ENCODE results near the gene SRSF3. TPM values are rescaled to one million over a fixed set of nuclear protein-coding genes. Genes with fewer than 3 reads are reported as not detected.

Gene SRSF3
- polyA plus RNA-seq, 1 donor from 2014 or later = 393 TPM

GRCh38 chr6:36643977-36644376 lies 49.8 kb downstream of the SRSF3 start:
- H3K9me2 ChIP-seq (ENCODE audit: insufficient read depth, low read length) = no peaks in the 10 kb centered on the region
- no peaks in the 10 kb centered on the region for H3K79me2 ChIP-seq (replicated peaks; ENCODE audit: insufficient read depth, low read length)
- H3K27ac ChIP-seq (ENCODE audit: low read length) = no peak overlapping the region
- TF ChIP-seq TAF1 (IDR thresholded peaks at IDR 0.05; ENCODE audit: low read depth) (no peak), MXI1 (conservative IDR thresholded peaks at IDR 0.05; ENCODE audit: poor library complexity, severe bottlenecking) (no peak), REST (IDR thresholded peaks at IDR 0.05; ENCODE audit: borderline replicate concordance) (no peak), POLR2AphosphoS5 (IDR thresholded peaks at IDR 0.05) (no peak), EP300 (conservative IDR thresholded peaks at IDR 0.05; ENCODE audit: poor library complexity, severe bottlenecking) (no peak), EZH2 (IDR thresholded peaks at IDR 0.05; ENCODE audit: borderline replicate concordance, insufficient read depth, low read length, poor library complexity, severe bottlenecking) (no peak), RAD21 (conservative IDR thresholded peaks at IDR 0.05) (no peak), SMC3 (conservative IDR thresholded peaks at IDR 0.05; ENCODE audit: poor library complexity) (no peak), CTCF (IDR thresholded peaks at IDR 0.05; ENCODE audit: poor library complexity, severe bottlenecking) (no peak)
- H3K4me2 ChIP-seq (ENCODE audit: low read length) = no peak overlapping the region
- no peaks in the 10 kb centered on the region for H3K36me3 ChIP-seq (ENCODE audit: insufficient read depth, low read length)
- H3K9ac ChIP-seq (ENCODE audit: low read length) = no peak overlapping the region
- H3F3A ChIP-seq (ENCODE audit: insufficient read depth, low read length, poor library complexity, severe bottlenecking) = no peaks in the 10 kb centered on the region
- no peaks in the 10 kb centered on the region for H3K27me3 ChIP-seq (ENCODE audit: insufficient read depth, low read depth, low read length)
- no peaks in the 10 kb centered on the region for H4K20me1 ChIP-seq (ENCODE audit: insufficient read depth)
- H2AFZ ChIP-seq (ENCODE audit: low read depth, low read length) = no peak overlapping the region
- H3K9me3 ChIP-seq (ENCODE audit: low read length) = no peaks in the 10 kb centered on the region
- no peak overlapping the region for H3K4me3 ChIP-seq (ENCODE audit: low read length)

- Histone ChIP-seq H4K20me1 (ENCODE audit: insufficient read depth) (no peaks in the 10 kb centered on the region), H3K4me2 (ENCODE audit: low read length) (no peak overlapping the region), H3K27ac (ENCODE audit: low read length) (no peak overlapping the region), H3K9ac (ENCODE audit: low read length) (no peak overlapping the region), H2AFZ (ENCODE audit: low read depth, low read length) (no peak overlapping the region), H3K36me3 (ENCODE audit: insufficient read depth, low read length) (no peaks in the 10 kb centered on the region), H3K27me3 (ENCODE audit: insufficient read depth, low read depth, low read length) (no peaks in the 10 kb centered on the region), H3K4me3 (ENCODE audit: low read length) (no peak overlapping the region), H3K9me2 (ENCODE audit: insufficient read depth, low read length) (no peaks in the 10 kb centered on the region), H3K9me3 (ENCODE audit: low read length) (no peaks in the 10 kb centered on the region), H3F3A (ENCODE audit: insufficient read depth, low read length, poor library complexity, severe bottlenecking) (no peaks in the 10 kb centered on the region), H3K79me2 (replicated peaks; ENCODE audit: insufficient read depth, low read length) (no peaks in the 10 kb centered on the region)
- TF ChIP-seq CTCF (IDR thresholded peaks at IDR 0.05; ENCODE audit: poor library complexity, severe bottlenecking) = no peak
- no peak for TF ChIP-seq RAD21 (conservative IDR thresholded peaks at IDR 0.05)
- TF ChIP-seq POLR2AphosphoS5 (IDR thresholded peaks at IDR 0.05) = no peak
- TF ChIP-seq MXI1 (conservative IDR thresholded peaks at IDR 0.05; ENCODE audit: poor library complexity, severe bottlenecking) = no peak
- TF ChIP-seq EZH2 (IDR thresholded peaks at IDR 0.05; ENCODE audit: borderline replicate concordance, insufficient read depth, low read length, poor library complexity, severe bottlenecking) = no peak
Measured at GRCh38 chr6:36649086-36649485, 54.9 kb downstream of the SRSF3 start.
